GM12892 (cell line): Measurements from ENCODE around the gene GLP1R.

ENCODE experiments used
- POLR2A ChIP-seq: IDR thresholded peaks from 2 replicates; pipeline ENCODE4 v1.6.1; 2011; ENCODE audit warnings: low read depth, low read length, control low read depth
- POLR2AphosphoS5 ChIP-seq: IDR thresholded peaks from 2 replicates; pipeline ENCODE4 v1.6.1; 2011; ENCODE audit warnings: low read depth, low read length, control low read depth

DNA sequence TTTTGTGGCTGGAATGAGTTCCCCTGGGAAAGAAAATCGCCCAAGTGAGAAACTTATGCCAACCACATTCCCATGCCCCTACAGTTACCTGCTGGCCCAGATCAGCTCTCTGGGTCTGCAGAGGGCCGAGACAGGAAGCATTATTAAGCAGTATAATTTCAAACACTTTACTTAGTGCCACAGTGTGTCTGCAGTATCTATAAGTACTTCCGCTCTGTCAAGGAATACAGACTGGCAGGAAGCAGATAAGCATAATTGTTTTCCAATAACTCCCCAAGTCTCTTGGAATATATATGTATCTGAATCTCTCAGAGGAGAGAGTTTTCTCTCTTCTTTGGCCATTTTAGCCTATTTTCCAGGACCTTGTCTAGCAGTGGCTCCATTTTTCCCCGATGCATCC lies 41.5 kb downstream of the GLP1R start:
- TF ChIP-seq POLR2AphosphoS5 (no peak), POLR2A (no peak)
